ENCODE measurements around the gene IER2. TPM values are rescaled to one million over a fixed set of nuclear protein-coding genes. Genes with fewer than 3 reads are reported as not detected.
"Not testable (repeated sequence)": the region's sequence is repeated elsewhere in the genome, so short reads cannot be mapped to it uniquely, and the experiment has no call there.

The IER2 gene
- polyA plus RNA-seq, 1 donor, result 250 TPM

DNA sequence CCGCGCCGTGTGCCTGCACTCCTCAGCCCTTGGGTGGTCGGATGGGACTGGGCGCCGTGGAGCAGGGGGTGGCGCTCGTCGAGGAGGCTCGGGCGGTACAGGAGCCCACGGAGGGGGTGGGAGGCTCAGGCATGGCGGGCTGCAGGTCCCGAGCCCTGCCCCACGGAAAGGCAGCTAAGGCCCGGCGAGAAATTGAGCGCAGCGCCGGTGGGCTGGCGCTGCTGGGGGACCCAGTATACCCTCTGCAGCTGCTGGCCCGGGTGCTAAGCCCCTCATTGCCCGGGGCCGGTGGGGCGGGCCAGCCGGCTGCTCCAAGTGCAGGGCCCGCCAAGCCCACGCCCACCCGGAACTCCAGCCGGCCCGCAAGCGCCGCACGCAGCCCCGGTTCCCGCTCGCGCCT, 36.5 kb downstream of the IER2 start:
- H3K27me3 ChIP-seq (ENCODE audit: control insufficient read depth, insufficient read depth, low read length); H3K36me3 ChIP-seq (ENCODE audit: control insufficient read depth, insufficient read depth, low read length); DNase-seq; H3K4me3 ChIP-seq (ENCODE audit: low read length); H3K9me3 ChIP-seq (ENCODE audit: control insufficient read depth, low read depth, low read length); H3K27ac ChIP-seq (ENCODE audit: low read length): not testable (repeated sequence)
- no CpG with 5 or more reads among the region's 38 CpGs for WGBS (ENCODE audit: insufficient coverage, low lambda C conversion rate)
- peaks cover 14% of the 10 kb centered on the region for H3K4me1 ChIP-seq (ENCODE audit: control insufficient read depth, insufficient read depth, low read length)

DNA sequence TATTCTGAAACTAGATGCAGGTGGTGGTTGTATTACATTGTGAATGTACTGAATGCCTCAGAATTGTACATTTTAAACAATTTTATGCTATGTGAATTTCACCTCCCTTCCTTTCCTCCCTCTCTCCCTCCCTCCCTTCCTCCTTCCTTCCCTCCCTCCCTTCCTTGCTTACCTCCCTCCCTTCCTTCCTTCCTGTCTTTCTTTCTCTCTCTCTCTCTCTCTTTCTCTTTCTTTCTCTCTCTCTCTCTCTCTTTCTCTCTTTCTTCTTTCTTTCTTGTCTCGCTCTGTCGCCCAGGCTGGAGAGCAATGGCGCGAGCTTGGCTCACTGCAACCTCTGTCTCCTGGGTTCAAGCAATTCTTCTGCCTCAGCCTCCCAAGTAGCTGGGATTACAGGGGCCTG, 37.2 kb downstream of the IER2 start:
- no peak for DNase-seq
- Histone ChIP-seq H3K27me3 (ENCODE audit: control insufficient read depth, insufficient read depth, low read length) (no peaks in the 10 kb centered on the region), H3K36me3 (ENCODE audit: control insufficient read depth, insufficient read depth, low read length) (no peaks in the 10 kb centered on the region), H3K9me3 (ENCODE audit: control insufficient read depth, low read depth, low read length) (no peaks in the 10 kb centered on the region), H3K4me3 (ENCODE audit: low read length) (no peak overlapping the region), H3K4me1 (ENCODE audit: control insufficient read depth, insufficient read depth, low read length) (peaks cover 10% of the 10 kb centered on the region), H3K27ac (ENCODE audit: low read length) (no peak overlapping the region)
- 93% methylated on average over 4 of the region's 4 CpGs for WGBS (ENCODE audit: insufficient coverage, low lambda C conversion rate)

DNA sequence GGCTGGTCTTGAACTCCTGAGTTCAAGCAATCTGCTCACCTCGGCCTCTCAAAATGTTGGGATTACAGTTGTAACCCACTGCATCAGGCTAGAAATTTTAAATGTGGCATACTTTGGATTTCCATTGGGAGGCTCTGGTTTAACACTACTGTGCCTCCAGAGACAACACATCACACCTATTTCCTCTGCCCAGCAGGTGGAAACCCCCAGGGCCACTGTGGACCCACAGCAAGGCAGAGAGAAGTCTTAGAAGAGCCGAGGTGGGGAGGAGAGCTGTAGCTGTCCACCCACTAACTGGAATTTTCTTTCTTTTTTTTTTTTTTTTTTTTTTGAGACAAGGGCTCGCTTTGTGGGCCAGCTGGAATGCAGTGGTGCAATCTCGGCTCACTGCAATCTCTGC, 39.4 kb downstream of the IER2 start:
- Histone ChIP-seq H3K27ac (ENCODE audit: low read length) (no peak overlapping the region), H3K4me3 (ENCODE audit: low read length) (no peak overlapping the region), H3K36me3 (ENCODE audit: control insufficient read depth, insufficient read depth, low read length) (no peaks in the 10 kb centered on the region), H3K4me1 (ENCODE audit: control insufficient read depth, insufficient read depth, low read length) (peaks cover 14% of the 10 kb centered on the region), H3K27me3 (ENCODE audit: control insufficient read depth, insufficient read depth, low read length) (no peaks in the 10 kb centered on the region), H3K9me3 (ENCODE audit: control insufficient read depth, low read depth, low read length) (no peaks in the 10 kb centered on the region)
- WGBS (ENCODE audit: insufficient coverage, low lambda C conversion rate), result no CpG with 5 or more reads among the region's 4 CpGs
- no peak for DNase-seq

DNA sequence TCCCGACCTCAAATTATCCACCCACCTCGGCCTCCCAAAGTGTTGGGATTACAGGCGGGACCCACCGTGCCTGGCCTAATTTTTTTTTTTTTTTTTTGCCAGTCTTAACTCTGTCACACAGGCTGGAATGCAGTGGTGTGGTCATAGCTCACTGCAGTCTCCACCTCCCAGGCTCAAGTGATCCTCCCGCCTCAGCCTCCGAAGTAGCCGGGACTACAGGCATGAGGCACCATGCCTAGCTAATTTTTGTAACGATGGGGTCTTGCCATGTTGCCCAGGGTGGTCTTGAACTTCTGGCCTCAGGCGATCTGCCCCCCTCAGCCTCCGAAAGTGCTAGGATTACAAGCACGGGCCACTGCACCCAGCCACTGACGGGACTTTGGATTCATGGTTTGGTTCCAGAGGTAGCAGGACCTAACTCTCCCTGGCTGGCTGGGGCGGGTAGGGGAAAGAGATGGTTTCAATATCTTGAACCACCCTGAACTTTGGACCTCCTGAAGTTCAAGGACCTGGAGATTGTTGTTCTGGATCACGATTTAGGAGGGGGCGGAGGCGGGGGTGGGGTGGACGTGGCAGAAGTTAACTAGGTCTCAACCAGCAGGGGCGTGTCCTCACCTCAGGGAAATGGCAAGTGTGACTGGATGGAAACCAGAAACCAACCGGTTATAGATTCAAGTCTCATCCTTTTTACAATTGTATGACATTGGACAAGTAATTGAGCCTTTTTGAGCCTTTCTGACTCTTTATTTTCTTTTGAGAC, 40.8 kb downstream of the IER2 start:
- Histone ChIP-seq H3K27me3 (ENCODE audit: control insufficient read depth, insufficient read depth, low read length) (no peaks in the 10 kb centered on the region), H3K4me1 (ENCODE audit: control insufficient read depth, insufficient read depth, low read length) (peaks cover 25% of the 10 kb centered on the region), H3K27ac (ENCODE audit: low read length) (peak overlapping the region; percentile 98), H3K36me3 (ENCODE audit: control insufficient read depth, insufficient read depth, low read length) (no peaks in the 10 kb centered on the region), H3K4me3 (ENCODE audit: low read length) (no peak overlapping the region), H3K9me3 (ENCODE audit: control insufficient read depth, low read depth, low read length) (no peaks in the 10 kb centered on the region)
- WGBS (ENCODE audit: insufficient coverage, low lambda C conversion rate), result no CpG with 5 or more reads among the region's 19 CpGs
- DNase-seq, result peak; percentile 93 to 99

DNA sequence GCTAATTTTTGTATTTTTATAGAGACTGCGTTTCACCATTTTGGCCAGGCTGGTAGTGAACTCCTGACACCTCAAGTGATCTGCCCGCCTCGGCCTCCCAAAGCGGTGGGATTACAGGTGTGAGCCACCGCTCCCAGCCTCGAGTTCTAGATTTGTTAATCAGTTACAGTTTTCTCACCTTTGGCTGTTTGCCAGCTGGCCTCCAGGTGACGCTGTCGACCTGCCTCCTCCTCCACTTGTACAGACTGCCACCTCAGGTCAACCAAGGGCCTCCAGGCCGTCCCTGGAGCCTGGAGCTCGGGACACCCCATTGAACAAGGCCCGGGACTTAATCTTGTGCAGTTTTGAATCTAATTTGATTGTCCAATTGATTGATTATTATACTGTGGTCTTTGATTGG, 45.5 kb downstream of the IER2 start:
- Histone ChIP-seq H3K4me1 (ENCODE audit: control insufficient read depth, insufficient read depth, low read length) (peaks cover 24% of the 10 kb centered on the region), H3K27ac (ENCODE audit: low read length) (peak overlapping the region; percentile 72)

DNA sequence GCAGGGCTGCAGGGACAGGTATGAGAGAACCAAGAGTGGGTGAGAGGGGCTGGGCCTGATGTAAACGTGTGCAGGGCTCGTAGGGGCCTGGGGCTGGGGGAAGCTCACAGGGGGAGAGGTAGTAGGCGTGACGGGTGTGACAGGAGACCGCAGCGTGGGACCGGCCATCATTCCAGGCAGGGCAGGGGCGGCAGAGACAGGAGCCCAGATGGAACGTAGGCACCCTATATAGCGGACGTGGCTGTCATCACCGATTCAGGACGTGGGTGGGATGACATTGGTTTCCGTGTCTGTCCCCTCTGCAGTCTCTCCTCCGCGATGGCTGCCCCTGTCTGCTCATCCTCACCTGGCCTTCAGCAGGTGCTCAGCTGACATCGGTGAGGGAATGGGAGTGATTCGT, 48.4 kb downstream of the IER2 start:
- no peaks in the 10 kb centered on the region for H3K27me3 ChIP-seq (ENCODE audit: control insufficient read depth, insufficient read depth, low read length)
- no peak for DNase-seq

More for the DNA sequence above, 45.5 kb downstream of the IER2 start:
- Histone ChIP-seq H3K27me3 (ENCODE audit: control insufficient read depth, insufficient read depth, low read length) (no peaks in the 10 kb centered on the region), H3K36me3 (ENCODE audit: control insufficient read depth, insufficient read depth, low read length) (no peaks in the 10 kb centered on the region), H3K4me3 (ENCODE audit: low read length) (no peak overlapping the region), H3K9me3 (ENCODE audit: control insufficient read depth, low read depth, low read length) (no peaks in the 10 kb centered on the region)
- no CpG with 5 or more reads among the region's 11 CpGs for WGBS (ENCODE audit: insufficient coverage, low lambda C conversion rate)
- peak; percentile 86 to 89 for DNase-seq

DNA sequence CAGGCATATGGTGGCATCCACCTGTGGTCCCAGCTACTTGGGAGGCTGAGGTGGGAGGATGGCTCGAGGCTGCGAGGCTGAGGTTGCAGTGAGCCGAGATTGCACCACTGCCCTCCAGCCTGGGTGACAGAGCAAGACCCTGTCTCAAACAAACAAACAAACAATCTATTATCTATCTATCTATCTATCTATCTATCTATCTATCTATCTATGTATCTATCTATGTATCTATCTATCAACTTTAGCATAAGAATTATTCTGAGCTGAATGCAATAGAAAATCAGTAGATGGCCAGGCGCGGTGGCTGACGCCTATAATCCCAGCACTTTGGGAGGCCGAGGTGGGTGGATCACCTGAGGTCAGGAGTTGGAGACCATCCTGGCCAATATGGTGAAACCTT, 51.9 kb downstream of the IER2 start:
- not testable (repeated sequence) for H3K27ac ChIP-seq (ENCODE audit: low read length); H3K36me3 ChIP-seq (ENCODE audit: control insufficient read depth, insufficient read depth, low read length); H3K27me3 ChIP-seq (ENCODE audit: control insufficient read depth, insufficient read depth, low read length); DNase-seq; H3K9me3 ChIP-seq (ENCODE audit: control insufficient read depth, low read depth, low read length); H3K4me1 ChIP-seq (ENCODE audit: control insufficient read depth, insufficient read depth, low read length); H3K4me3 ChIP-seq (ENCODE audit: low read length)
- no CpG with 5 or more reads among the region's 7 CpGs for WGBS (ENCODE audit: insufficient coverage, low lambda C conversion rate)

More for the DNA sequence above, 48.4 kb downstream of the IER2 start:
- H3K36me3 ChIP-seq (ENCODE audit: control insufficient read depth, insufficient read depth, low read length), result no peaks in the 10 kb centered on the region
- H3K27ac ChIP-seq (ENCODE audit: low read length), result no peak overlapping the region
- H3K4me1 ChIP-seq (ENCODE audit: control insufficient read depth, insufficient read depth, low read length), result peaks cover 15% of the 10 kb centered on the region
- no peaks in the 10 kb centered on the region for H3K9me3 ChIP-seq (ENCODE audit: control insufficient read depth, low read depth, low read length)
- no peak overlapping the region for H3K4me3 ChIP-seq (ENCODE audit: low read length)
- no CpG with 5 or more reads among the region's 18 CpGs for WGBS (ENCODE audit: insufficient coverage, low lambda C conversion rate)

Other genes with a start within 250 kb of the IER2 start
- 1.0 TPM for gene SYCE2, start 231.1 kb upstream of the IER2 start, polyA plus RNA-seq
- 55.0 TPM for gene FARSA, start 216.7 kb upstream of the IER2 start, polyA plus RNA-seq
- 723 TPM for gene CALR, start 211.8 kb upstream of the IER2 start, polyA plus RNA-seq
- gene RAD23A, start 204.5 kb upstream of the IER2 start, polyA plus RNA-seq, result 91.8 TPM
- gene GADD45GIP1, start 193.2 kb upstream of the IER2 start, polyA plus RNA-seq, result 30.5 TPM
- gene DAND5, start 180.8 kb upstream of the IER2 start, polyA plus RNA-seq, result 0.06 TPM
- 20.2 TPM for gene NFIX, start 154.9 kb upstream of the IER2 start, polyA plus RNA-seq
- gene LYL1, start 47.6 kb upstream of the IER2 start, polyA plus RNA-seq, result 3.7 TPM
- gene TRMT1, start 33.7 kb upstream of the IER2 start, polyA plus RNA-seq, result 35.5 TPM
- gene NACC1, start 32.1 kb upstream of the IER2 start, polyA plus RNA-seq, result 19.4 TPM
- 49.0 TPM for gene STX10, start within 50 bp of the IER2 start, polyA plus RNA-seq